Measurements from ENCODE around the gene VSIR. TPM values are rescaled to one million over a fixed set of nuclear protein-coding genes. Genes with fewer than 3 reads are reported as not detected.

The VSIR gene
- total and polyA plus RNA-seq, 9 of the 15 experiments (the other 6 are each of a cell fraction or from before 2014, with no cell fraction given): 0.14 to 20.5 (median 9.3) TPM

DNA sequence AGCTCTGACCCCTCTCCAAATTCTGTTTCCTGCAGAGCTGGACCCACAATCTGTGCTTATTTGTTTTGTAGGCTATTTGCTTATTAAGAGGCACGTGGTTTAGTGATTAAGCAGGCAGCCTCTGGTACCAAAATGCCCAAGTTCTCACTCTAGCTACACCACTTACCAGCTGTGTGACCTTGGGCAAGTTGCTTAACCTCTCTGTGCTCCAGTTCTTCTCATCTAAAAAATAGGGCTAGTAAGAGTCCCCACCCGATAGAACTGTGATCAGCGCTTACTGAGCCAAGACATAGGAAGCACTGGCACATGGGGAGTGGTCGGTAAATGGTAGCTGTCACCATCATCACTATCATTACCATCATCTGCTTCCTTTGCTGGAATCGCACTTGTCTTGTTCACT, 74.6 kb downstream of the VSIR start:
- ChIA-PET CTCF (ENCODE audit: low intra/inter-chr PET ratio) (no interaction called here), POLR2A (interaction anchor here (0.6 to 1.1 kb wide), 5 partner anchors 9 to 332 kb away, joined by 3 to 5 read pairs (median 3); partner anchors contain the start of gene C10orf105)
- Histone ChIP-seq H4K20me1 (replicated peaks; ENCODE audit: control insufficient read depth, insufficient read depth, low read length) (no peaks in the 10 kb centered on the region), H3K9me3 (replicated peaks; ENCODE audit: control insufficient read depth, insufficient read depth, low read depth, low read length) (no peaks in the 10 kb centered on the region), H3K4me1 (replicated peaks in 1 of 2; ENCODE audit: control insufficient read depth in 2 of 2, insufficient read depth in 2 of 2, low read length in 2 of 2) (peaks cover 13 to 55% of the 10 kb centered on the region in 2 experiments), H3K4me3 (no peak overlapping the region), H3K79me2 (ENCODE audit: control insufficient read depth, insufficient read depth, low read length) (no peaks in the 10 kb centered on the region), H2AFZ (ENCODE audit: low read depth, low read length) (no peak overlapping the region), H3K9me1 (ENCODE audit: control insufficient read depth, insufficient read depth, low read length) (no peaks in the 10 kb centered on the region), H3K9ac (ENCODE audit: insufficient read depth in 1 of 2, low read depth in 2 of 2, low read length in 2 of 2) (peak overlapping the region in 1 of 2 experiments; percentile 56; a peak in 1 of 4 replicates), H3K27me3 (ENCODE audit: control insufficient read depth in 2 of 2, insufficient read depth in 2 of 2, low read length in 2 of 2) (no peaks in the 10 kb centered on the region), H3K36me3 (ENCODE audit: control insufficient read depth, insufficient read depth, low read length) (no peaks in the 10 kb centered on the region), H3K4me2 (ENCODE audit: insufficient read depth, low read length) (no peak overlapping the region), H3K27ac (ENCODE audit: extremely low read depth, low read depth, low read length) (no peak overlapping the region)
- intact Hi-C loops (cut with micrococcal nuclease): loop anchor here (5.0 kb wide), 4 partner anchors 61 to 316 kb away; no protein-coding TSS in a partner anchor
- BruUV-seq (replicated peaks): no TSS peak
- in situ Hi-C loops (cut with MboI): no loop called here
- no peak for ATAC-seq
- FAIRE-seq: no peak
- 31% methylated on average over 5 of the region's 5 CpGs for WGBS (ENCODE audit: insufficient coverage, low coverage, missing lambda C conversion rate)
- DNase-seq (ENCODE audit: extremely low read depth in 1 of 4, low spot score in 3 of 4): no peak
- TF ChIP-seq PATZ1 (CRISPR knock-in tag; IDR thresholded peaks at IDR 0.05; ENCODE audit: borderline replicate concordance) (no peak), ZNF76 (CRISPR knock-in tag; IDR thresholded peaks at IDR 0.05; ENCODE audit: borderline replicate concordance) (no peak), ATF1 (CRISPR knock-in tag; IDR thresholded peaks at IDR 0.05) (no peak), ATF1 (tag; IDR thresholded peaks at IDR 0.05) (no peak), ZNF124 (CRISPR knock-in tag; IDR thresholded peaks at IDR 0.05) (no peak), THRAP3 (IDR thresholded peaks at IDR 0.05; ENCODE audit: borderline replicate concordance) (no peak), RBM25 (IDR thresholded peaks at IDR 0.05; ENCODE audit: low read depth, low read length, severe bottlenecking) (peak; percentile 99), PTTG1 (tag; IDR thresholded peaks at IDR 0.05; ENCODE audit: low read depth) (no peak), RB1 (IDR thresholded peaks at IDR 0.05; ENCODE audit: low read depth) (no peak), IFI16 (CRISPR knock-in tag; IDR thresholded peaks at IDR 0.05) (no peak), NFATC3 (IDR thresholded peaks at IDR 0.05) (no peak), ZNF217 (CRISPR knock-in tag; IDR thresholded peaks at IDR 0.05) (no peak), GATAD2B (IDR thresholded peaks at IDR 0.05; ENCODE audit: borderline replicate concordance) (no peak), PCBP2 (IDR thresholded peaks at IDR 0.05; ENCODE audit: low read depth, low read length, poor library complexity, severe bottlenecking) (no peak), ZFP36 (IDR thresholded peaks at IDR 0.05; ENCODE audit: low read depth, low read length, partially characterized antibody) (peak; percentile 94), YY1 (IDR thresholded peaks at IDR 0.05; ENCODE audit: borderline replicate concordance in 1 of 3, control insufficient read depth in 1 of 3, extremely low read depth in 1 of 3, insufficient read depth in 3 of 3, insufficient read length in 1 of 3, insufficient replicate concordance in 2 of 3, low read depth in 1 of 3, low read length in 2 of 3) (no peak)
- TF ChIP-seq, protein P1, sequence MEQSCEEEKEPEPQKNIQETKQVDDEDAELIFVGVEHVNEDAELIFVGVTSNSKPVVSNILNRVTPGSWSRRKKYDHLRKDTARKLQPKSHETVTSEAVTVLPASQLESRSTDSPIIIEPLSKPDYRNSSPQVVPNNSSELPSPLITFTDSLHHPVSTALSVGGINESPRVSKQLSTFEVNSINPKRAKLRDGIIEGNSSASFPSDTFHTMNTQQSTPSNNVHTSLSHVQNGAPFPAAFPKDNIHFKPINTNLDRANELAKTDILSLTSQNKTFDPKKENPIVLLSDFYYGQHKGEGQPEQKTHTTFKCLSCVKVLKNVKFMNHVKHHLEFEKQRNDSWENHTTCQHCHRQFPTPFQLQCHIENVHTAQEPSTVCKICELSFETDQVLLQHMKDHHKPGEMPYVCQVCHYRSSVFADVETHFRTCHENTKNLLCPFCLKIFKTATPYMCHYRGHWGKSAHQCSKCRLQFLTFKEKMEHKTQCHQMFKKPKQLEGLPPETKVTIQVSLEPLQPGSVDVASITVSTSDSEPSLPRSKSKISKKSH (CRISPR knock-in tag; IDR thresholded peaks at IDR 0.05): no peak
- TF ChIP-seq, protein P2, sequence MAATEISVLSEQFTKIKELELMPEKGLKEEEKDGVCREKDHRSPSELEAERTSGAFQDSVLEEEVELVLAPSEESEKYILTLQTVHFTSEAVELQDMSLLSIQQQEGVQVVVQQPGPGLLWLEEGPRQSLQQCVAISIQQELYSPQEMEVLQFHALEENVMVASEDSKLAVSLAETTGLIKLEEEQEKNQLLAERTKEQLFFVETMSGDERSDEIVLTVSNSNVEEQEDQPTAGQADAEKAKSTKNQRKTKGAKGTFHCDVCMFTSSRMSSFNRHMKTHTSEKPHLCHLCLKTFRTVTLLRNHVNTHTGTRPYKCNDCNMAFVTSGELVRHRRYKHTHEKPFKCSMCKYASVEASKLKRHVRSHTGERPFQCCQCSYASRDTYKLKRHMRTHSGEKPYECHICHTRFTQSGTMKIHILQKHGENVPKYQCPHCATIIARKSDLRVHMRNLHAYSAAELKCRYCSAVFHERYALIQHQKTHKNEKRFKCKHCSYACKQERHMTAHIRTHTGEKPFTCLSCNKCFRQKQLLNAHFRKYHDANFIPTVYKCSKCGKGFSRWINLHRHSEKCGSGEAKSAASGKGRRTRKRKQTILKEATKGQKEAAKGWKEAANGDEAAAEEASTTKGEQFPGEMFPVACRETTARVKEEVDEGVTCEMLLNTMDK (IDR thresholded peaks at IDR 0.05; ENCODE audit: borderline replicate concordance, insufficient read depth, low read depth, low read length, poor library complexity, severe bottlenecking): no peak
